Measurements from ENCODE around the gene MSRB3.
"Not testable (repeated sequence)": the region's sequence is repeated elsewhere in the genome, so short reads cannot be mapped to it uniquely, and the experiment has no call there.

DNA sequence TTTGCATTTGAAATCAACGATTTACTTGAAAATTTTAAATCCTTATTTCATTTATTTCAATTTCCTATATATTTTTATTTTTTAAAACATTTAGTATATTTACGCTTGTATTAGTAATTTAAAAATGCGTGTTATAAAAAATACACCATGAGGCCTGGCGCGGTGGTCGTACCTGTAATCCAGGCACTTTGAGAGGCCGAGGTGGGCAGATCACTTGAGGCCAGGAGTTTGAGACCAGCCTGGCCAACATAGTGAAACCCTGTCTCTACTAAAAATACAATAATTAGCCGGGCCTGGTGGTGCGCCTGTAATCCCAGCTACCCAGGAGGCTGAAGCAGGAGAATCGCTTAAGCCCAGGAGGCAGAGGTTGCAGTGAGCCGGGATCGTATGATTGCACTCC, 36.8 kb downstream of the MSRB3 start:
- TF ChIP-seq, protein P1, sequence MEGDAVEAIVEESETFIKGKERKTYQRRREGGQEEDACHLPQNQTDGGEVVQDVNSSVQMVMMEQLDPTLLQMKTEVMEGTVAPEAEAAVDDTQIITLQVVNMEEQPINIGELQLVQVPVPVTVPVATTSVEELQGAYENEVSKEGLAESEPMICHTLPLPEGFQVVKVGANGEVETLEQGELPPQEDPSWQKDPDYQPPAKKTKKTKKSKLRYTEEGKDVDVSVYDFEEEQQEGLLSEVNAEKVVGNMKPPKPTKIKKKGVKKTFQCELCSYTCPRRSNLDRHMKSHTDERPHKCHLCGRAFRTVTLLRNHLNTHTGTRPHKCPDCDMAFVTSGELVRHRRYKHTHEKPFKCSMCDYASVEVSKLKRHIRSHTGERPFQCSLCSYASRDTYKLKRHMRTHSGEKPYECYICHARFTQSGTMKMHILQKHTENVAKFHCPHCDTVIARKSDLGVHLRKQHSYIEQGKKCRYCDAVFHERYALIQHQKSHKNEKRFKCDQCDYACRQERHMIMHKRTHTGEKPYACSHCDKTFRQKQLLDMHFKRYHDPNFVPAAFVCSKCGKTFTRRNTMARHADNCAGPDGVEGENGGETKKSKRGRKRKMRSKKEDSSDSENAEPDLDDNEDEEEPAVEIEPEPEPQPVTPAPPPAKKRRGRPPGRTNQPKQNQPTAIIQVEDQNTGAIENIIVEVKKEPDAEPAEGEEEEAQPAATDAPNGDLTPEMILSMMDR (IDR thresholded peaks at IDR 0.05 in 8 of 11, conservative IDR thresholded peaks at IDR 0.05 in 3 of 11), result not testable (repeated sequence)
- not testable (repeated sequence) for TF ChIP-seq POLR2A, POLR2AphosphoS5 (IDR thresholded peaks at IDR 0.05)
